ENCODE measurements around the gene MAX. TPM values are rescaled to one million over a fixed set of nuclear protein-coding genes. Genes with fewer than 3 reads are reported as not detected.

MAX gene
- total and polyA plus RNA-seq, 9 of the 15 experiments (the other 6 are each of a cell fraction or from before 2014, with no cell fraction given): 15.4 to 96.5 (median 51.6) TPM

DNA sequence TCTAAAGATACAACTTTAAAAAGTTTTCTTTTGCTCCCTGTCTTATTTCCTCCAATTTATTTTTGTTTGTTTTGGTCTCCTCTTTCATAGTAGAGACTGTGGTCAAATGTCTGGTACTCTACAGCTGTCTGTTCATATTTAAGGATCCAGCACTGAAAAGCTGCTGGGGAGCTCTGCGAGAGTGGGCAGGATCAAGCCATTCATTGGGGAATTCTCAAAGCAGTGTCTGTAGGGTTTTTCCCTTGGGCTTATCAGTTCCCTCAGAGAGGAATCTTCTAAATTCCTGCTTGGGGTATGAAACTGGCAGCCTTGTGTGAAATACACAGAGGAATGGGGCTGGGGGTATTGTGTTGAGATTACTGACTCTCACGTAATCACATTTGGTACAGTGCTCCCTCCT is 63.4 kb downstream of the MAX start:
- no peaks in the 10 kb centered on the region for H3K9me1 ChIP-seq (ENCODE audit: control insufficient read depth, insufficient read depth, low read length)
- H2AFZ ChIP-seq (ENCODE audit: low read depth, low read length): no peak overlapping the region; the same call in 1 of the 2 replicates
- ChIA-PET CTCF (ENCODE audit: low intra/inter-chr PET ratio) (no interaction called here), POLR2A (interaction anchor here (0.5 kb wide), 1 partner anchor 8 kb away, joined by 3 read pairs; no protein-coding TSS in a partner anchor)
- no peaks in the 10 kb centered on the region for H3K9me3 ChIP-seq (replicated peaks; ENCODE audit: control insufficient read depth, insufficient read depth, low read depth, low read length)
- H3K79me2 ChIP-seq (ENCODE audit: control insufficient read depth, insufficient read depth, low read length): no peaks in the 10 kb centered on the region
- peaks cover 21% of the 10 kb centered on the region; the same call in 1 of the 3 replicates for H3K36me3 ChIP-seq (ENCODE audit: control insufficient read depth, insufficient read depth, low read length)
- BruUV-seq (replicated peaks): no TSS peak
- FAIRE-seq: no peak
- DNase-seq (ENCODE audit: extremely low read depth in 1 of 4, low spot score in 3 of 4): no peak
- no peak overlapping the region; the same call in 2 of the 3 replicates for H3K27ac ChIP-seq (ENCODE audit: extremely low read depth, low read depth, low read length)
- TF ChIP-seq, protein P1, sequence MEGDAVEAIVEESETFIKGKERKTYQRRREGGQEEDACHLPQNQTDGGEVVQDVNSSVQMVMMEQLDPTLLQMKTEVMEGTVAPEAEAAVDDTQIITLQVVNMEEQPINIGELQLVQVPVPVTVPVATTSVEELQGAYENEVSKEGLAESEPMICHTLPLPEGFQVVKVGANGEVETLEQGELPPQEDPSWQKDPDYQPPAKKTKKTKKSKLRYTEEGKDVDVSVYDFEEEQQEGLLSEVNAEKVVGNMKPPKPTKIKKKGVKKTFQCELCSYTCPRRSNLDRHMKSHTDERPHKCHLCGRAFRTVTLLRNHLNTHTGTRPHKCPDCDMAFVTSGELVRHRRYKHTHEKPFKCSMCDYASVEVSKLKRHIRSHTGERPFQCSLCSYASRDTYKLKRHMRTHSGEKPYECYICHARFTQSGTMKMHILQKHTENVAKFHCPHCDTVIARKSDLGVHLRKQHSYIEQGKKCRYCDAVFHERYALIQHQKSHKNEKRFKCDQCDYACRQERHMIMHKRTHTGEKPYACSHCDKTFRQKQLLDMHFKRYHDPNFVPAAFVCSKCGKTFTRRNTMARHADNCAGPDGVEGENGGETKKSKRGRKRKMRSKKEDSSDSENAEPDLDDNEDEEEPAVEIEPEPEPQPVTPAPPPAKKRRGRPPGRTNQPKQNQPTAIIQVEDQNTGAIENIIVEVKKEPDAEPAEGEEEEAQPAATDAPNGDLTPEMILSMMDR (IDR thresholded peaks at IDR 0.05 in 2 of 3, conservative IDR thresholded peaks at IDR 0.05 in 1 of 3; ENCODE audit: insufficient read depth in 2 of 3, low read depth in 1 of 3, low read length in 3 of 3): no peak
- no peak for TF ChIP-seq ZNF551 (CRISPR knock-in tag; IDR thresholded peaks at IDR 0.05)
- TF ChIP-seq, protein P2, sequence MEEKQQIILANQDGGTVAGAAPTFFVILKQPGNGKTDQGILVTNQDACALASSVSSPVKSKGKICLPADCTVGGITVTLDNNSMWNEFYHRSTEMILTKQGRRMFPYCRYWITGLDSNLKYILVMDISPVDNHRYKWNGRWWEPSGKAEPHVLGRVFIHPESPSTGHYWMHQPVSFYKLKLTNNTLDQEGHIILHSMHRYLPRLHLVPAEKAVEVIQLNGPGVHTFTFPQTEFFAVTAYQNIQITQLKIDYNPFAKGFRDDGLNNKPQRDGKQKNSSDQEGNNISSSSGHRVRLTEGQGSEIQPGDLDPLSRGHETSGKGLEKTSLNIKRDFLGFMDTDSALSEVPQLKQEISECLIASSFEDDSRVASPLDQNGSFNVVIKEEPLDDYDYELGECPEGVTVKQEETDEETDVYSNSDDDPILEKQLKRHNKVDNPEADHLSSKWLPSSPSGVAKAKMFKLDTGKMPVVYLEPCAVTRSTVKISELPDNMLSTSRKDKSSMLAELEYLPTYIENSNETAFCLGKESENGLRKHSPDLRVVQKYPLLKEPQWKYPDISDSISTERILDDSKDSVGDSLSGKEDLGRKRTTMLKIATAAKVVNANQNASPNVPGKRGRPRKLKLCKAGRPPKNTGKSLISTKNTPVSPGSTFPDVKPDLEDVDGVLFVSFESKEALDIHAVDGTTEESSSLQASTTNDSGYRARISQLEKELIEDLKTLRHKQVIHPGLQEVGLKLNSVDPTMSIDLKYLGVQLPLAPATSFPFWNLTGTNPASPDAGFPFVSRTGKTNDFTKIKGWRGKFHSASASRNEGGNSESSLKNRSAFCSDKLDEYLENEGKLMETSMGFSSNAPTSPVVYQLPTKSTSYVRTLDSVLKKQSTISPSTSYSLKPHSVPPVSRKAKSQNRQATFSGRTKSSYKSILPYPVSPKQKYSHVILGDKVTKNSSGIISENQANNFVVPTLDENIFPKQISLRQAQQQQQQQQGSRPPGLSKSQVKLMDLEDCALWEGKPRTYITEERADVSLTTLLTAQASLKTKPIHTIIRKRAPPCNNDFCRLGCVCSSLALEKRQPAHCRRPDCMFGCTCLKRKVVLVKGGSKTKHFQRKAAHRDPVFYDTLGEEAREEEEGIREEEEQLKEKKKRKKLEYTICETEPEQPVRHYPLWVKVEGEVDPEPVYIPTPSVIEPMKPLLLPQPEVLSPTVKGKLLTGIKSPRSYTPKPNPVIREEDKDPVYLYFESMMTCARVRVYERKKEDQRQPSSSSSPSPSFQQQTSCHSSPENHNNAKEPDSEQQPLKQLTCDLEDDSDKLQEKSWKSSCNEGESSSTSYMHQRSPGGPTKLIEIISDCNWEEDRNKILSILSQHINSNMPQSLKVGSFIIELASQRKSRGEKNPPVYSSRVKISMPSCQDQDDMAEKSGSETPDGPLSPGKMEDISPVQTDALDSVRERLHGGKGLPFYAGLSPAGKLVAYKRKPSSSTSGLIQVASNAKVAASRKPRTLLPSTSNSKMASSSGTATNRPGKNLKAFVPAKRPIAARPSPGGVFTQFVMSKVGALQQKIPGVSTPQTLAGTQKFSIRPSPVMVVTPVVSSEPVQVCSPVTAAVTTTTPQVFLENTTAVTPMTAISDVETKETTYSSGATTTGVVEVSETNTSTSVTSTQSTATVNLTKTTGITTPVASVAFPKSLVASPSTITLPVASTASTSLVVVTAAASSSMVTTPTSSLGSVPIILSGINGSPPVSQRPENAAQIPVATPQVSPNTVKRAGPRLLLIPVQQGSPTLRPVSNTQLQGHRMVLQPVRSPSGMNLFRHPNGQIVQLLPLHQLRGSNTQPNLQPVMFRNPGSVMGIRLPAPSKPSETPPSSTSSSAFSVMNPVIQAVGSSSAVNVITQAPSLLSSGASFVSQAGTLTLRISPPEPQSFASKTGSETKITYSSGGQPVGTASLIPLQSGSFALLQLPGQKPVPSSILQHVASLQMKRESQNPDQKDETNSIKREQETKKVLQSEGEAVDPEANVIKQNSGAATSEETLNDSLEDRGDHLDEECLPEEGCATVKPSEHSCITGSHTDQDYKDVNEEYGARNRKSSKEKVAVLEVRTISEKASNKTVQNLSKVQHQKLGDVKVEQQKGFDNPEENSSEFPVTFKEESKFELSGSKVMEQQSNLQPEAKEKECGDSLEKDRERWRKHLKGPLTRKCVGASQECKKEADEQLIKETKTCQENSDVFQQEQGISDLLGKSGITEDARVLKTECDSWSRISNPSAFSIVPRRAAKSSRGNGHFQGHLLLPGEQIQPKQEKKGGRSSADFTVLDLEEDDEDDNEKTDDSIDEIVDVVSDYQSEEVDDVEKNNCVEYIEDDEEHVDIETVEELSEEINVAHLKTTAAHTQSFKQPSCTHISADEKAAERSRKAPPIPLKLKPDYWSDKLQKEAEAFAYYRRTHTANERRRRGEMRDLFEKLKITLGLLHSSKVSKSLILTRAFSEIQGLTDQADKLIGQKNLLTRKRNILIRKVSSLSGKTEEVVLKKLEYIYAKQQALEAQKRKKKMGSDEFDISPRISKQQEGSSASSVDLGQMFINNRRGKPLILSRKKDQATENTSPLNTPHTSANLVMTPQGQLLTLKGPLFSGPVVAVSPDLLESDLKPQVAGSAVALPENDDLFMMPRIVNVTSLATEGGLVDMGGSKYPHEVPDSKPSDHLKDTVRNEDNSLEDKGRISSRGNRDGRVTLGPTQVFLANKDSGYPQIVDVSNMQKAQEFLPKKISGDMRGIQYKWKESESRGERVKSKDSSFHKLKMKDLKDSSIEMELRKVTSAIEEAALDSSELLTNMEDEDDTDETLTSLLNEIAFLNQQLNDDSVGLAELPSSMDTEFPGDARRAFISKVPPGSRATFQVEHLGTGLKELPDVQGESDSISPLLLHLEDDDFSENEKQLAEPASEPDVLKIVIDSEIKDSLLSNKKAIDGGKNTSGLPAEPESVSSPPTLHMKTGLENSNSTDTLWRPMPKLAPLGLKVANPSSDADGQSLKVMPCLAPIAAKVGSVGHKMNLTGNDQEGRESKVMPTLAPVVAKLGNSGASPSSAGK (IDR thresholded peaks at IDR 0.05): no peak
- intact Hi-C loops (cut with micrococcal nuclease): no loop called here
- no peaks in the 10 kb centered on the region for H3K27me3 ChIP-seq (ENCODE audit: control insufficient read depth in 2 of 2, insufficient read depth in 2 of 2, low read length in 2 of 2)
- 77% methylated on average over 2 of the region's 2 CpGs for WGBS (ENCODE audit: insufficient coverage, low coverage, missing lambda C conversion rate)
- in situ Hi-C loops (cut with MboI): no loop called here
- H4K20me1 ChIP-seq (replicated peaks; ENCODE audit: control insufficient read depth, insufficient read depth, low read length): no peaks in the 10 kb centered on the region
- no peak overlapping the region for H3K4me2 ChIP-seq (ENCODE audit: insufficient read depth, low read length)
- no peak overlapping the region for H3K4me3 ChIP-seq
- H3K9ac ChIP-seq (ENCODE audit: insufficient read depth in 1 of 2, low read depth in 2 of 2, low read length in 2 of 2): no peak overlapping the region
- peaks cover 13 to 27% of the 10 kb centered on the region in 2 experiments for H3K4me1 ChIP-seq (replicated peaks in 1 of 2; ENCODE audit: control insufficient read depth in 2 of 2, insufficient read depth in 2 of 2, low read length in 2 of 2)
- no peak for ATAC-seq

Data from K562 (cell line).